GM21619 (cell line): ENCODE measurements around the gene VPS8.

Source experiments
- ATAC-seq: cut with Tn5 transposase; IDR thresholded peaks from one replicate; pipeline ENCODE4 v1.9.1; 2021; ENCODE audit not compliant: unreplicated experiment

VPS8 gene

DNA sequence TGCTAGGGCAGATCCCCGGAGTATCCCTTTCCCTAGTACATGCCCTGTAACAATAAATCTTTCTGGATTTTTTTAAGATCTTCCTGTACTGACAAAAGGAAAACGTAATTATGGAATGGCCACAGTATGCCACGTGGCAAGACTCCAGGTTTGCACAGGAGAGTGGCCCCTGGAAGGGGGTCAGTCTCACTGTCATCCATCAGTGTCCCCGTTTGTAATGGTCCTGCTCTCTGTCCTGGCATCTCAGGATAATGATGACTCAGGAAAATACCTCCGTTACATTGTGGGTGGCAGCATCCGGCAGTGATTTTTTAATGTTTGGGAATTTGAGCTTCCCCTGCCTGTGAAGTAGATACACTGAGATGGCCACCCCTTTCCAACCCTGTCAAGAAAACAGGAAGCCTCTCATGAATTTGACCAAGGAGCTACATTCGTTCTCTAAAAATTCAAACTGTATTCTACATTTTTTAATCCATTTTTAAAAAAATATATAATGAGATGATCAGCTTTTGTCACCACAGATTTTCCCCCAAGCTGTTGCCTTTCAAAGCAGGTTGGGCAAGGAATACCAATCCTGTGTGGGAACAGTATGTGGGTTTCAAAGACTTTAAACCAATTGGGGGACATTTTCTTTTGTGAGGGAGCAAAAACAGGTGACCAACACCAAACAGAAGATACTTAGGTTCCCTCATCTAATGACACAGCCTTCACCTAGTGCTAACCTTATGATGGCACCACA is 230.5 kb downstream of the VPS8 start:
- no peak for ATAC-seq

DNA sequence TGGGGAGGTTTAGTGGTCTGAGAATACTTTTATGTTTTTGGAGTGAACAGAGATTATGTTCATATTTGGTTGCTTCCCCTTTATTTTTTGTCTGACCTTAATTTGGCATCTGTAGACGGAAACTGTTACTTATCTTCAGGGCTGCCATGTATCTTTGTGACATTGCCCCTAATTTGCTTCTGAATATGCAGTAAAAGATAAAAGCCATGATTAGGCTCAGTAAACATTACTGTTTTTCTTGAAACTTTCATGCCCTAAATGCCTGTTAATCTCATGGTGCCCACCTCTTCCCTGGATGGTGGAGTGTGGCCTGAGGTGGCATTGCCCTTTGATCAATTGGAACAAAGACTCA is 234.2 kb downstream of the VPS8 start:
- ATAC-seq = no peak

DNA sequence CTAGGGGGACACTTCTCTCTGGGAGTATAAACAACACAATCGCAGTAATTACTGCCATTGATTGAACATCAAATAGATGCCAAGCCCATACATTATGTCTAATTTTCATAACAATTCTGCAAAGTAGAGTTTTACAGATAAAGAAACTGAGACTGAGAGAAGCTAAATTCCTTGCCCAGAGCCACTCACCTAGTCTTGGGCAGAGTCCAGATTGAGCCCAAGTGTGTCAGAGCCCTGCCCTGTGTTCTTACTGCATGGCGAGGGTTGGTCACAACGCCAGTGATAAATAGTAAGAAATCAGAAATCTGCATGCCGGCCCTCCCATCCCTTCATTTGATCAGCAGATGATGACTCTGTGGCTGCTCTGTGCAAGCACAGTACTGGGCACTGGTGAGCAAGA is 234.6 kb downstream of the VPS8 start:
- ATAC-seq = no peak

- no peak for ATAC-seq
Observed at GRCh38 chr3:185049710-185050109, 237.7 kb downstream of the VPS8 start.

GRCh38 chr3:185051801-185052200 is 239.8 kb downstream of the VPS8 start:
- ATAC-seq = no peak

DNA sequence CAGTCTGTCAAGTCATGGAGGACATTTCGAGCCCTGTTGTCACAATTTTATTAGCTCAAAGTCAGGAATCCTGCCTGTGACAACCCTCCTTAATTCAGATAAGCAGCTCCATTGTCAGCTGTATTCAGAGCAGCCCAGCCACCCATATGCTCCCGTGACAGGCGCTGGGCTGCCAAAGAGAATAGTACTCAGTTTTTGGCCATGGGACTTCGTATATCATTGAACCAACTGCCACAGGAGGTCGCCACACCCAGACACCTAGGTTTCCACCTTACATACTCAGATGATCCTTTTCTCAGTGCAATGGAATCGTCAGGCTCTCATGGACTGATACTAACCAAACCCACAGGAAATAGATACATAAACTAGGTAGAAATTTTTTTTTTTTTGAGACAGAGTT is 240.7 kb downstream of the VPS8 start:
- ATAC-seq = no peak

DNA sequence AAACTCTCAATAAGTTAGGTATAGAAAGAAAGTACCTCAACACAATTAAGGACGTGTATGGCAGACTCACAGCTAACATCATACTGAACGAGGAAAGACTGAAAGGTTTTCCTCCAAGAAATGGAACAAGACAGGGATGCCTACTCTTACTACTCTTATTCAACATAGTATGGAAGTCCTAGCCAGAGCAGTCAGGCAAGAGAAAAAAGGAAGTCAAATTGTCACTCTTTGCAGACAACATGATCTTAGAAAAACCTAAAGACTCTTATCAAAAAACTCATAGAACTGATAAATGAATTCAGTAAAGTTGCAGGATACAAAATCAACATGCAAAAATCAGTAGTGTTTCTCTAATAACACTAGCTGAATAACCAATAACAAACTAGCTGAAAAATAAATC is 244.9 kb downstream of the VPS8 start:
- ATAC-seq = no peak

- no peak for ATAC-seq
Observed at GRCh38 chr3:185057829-185058228, 245.9 kb downstream of the VPS8 start.

DNA sequence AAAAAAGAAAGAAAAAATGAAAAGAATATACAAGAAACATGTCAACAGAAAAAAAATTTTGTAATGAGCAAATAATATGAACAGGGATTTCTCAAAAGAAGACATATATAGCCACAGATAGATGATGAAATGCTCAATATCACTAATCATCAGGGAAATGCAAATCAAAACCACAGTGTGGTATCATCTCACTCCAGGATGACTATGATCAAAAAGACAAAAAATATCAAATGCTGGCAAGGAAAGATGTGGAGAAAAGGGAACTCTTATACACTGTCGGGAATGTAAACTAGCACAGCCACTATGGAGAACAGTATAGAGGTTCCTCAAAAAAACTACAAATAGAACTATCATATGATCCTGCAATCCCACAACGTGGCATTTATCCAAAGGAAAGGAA is 246.8 kb downstream of the VPS8 start:
- no peak for ATAC-seq

GRCh38 chr3:185059766-185060165 is 247.8 kb downstream of the VPS8 start:
- ATAC-seq = no peak

- ATAC-seq = no peak
Observed at GRCh38 chr3:185060655-185061054, 248.7 kb downstream of the VPS8 start.

- no peak for ATAC-seq
Observed at GRCh38 chr3:185062191-185062590, 250.2 kb downstream of the VPS8 start.

GRCh38 chr3:185063431-185063830 is 251.5 kb downstream of the VPS8 start:
- no peak for ATAC-seq

DNA sequence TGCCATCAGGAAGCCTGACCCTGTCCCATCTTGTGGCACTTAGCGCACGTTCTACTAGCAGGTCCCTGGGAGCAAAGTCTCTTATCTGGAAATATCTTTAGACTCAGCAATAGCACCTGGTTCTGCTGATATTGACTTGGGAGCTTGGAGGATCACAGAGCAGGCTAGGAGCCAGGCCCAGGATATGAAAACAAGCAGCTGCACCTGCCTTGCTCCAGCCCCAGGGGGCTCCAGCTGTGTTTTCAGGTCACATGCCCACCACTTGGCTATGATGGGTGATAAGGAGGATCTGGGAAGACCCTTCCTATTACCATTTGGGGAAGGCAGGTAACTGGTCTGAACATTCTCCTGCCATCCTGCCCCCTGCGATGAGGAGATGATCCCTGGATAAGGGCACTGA is 253.1 kb downstream of the VPS8 start:
- no peak for ATAC-seq

- no peak for ATAC-seq
Observed at GRCh38 chr3:185066251-185066650, 254.3 kb downstream of the VPS8 start.

- ATAC-seq = no peak
Observed at GRCh38 chr3:185067173-185067572, 255.2 kb downstream of the VPS8 start.

DNA sequence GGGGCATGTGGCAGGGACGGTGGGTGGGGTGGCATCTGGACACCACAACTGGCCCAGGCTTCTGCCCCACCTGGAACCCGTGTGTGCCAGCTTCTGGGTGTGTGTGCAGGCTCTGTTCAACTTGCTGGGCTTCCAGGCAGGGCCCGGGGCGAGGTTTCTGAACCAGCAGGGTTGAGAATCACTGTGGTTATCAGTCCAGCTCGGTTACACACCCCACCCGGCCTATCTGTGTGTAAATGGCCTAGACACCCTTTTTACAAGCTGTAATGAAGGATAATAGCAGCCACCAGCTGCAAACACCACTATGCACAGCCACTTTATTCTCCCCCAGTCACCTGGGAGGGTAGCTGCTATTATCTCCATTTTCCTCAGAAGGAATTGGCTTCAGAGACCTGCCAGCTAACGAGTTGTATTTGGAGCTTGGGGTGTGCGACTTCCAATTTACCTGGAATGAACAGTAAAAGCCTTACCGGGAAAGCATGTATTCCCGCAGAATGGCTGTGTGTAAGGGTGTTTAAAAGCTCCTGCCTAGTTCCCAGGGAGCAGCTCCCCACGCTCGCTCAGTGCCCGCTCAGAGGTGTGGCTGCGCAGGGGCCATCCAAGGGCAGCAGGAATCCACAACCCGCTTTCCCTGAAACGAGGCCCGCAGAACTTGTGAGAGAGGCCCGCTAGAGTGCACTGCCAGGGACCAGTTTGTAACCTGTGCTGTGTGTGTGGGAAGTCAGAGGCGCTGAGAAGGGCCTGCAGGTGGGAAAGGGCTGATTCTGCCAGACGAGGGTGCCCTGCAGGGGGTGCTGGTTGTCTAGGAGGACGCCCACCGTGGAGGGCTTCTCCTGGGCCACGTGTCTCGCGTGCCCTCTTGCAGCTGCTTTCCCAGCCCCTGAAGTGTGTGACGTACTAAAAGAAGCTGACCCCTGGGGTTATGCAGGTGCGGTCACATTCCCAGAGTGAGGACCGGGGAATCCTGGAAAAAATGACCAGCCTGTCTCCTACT is 257.4 kb downstream of the VPS8 start:
- no peak for ATAC-seq

DNA sequence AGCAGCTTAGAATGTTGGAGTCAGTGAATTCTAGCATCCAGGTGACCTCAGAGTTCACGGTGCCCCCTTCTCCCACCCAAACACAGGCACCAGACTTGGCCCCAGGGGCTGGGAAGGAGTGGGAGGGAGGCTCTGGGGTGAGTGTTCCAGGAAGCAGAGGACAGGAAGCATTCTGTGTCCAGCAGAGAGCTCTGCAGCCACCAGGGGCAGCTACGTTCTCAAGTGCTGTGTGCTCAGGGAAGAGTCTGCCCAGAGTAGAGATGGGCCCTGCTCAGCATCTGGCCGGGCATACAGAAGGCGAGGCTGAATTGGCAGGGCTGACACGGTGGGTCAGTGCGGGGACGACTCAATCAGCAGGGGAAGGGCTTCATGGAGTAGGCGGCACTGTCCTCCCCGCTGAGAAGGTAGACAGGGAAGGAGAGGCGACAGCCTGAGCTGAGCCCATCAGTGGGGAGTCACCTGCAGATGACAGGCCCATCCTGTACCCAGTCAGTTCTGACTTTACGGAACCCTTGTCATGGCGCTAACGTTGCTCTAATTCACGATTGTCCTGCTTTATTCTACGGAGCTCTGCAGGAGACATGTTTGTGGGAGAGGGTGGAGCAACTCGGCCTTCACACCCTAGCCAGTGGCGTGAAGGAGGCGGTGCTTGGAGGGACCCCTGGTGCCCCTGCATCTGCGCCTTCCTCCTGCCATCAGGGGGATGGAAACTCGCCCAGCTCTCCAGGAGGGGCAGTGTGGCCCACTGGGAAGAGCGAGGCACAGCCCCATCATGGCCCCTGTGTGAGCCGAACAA is 258.7 kb downstream of the VPS8 start:
- ATAC-seq = no peak

GRCh38 chr3:185071287-185071800 is 259.4 kb downstream of the VPS8 start:
- no peak for ATAC-seq

- no peak for ATAC-seq
Observed at GRCh38 chr3:185075547-185075946, 263.6 kb downstream of the VPS8 start.

DNA sequence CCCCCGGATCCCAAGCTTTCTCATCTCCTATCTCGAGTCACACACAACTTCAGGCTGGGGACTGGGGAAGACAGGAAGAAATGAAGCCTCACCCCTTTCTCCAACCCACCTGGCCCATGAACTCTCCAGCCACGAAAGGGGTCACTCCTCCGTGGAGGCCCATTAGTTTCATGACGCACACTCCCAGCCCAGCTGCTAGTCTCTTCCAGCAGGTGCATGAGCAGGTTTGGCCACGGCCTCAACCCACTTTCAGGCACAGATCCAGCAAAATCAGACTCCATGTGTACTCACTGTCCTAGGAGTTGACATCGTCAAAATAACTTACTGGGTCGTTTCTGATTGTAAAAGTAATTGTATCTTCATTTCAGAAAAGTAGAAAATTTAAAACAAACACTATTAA is 264.3 kb downstream of the VPS8 start:
- ATAC-seq = no peak
